GM12892 (cell line): ENCODE measurements around the gene SUPT3H.

Experiments used
- POLR2A ChIP-seq: IDR thresholded peaks from 2 replicates; pipeline ENCODE4 v1.6.1; 2011; ENCODE audit warnings: low read depth, low read length, control low read depth
- POLR2AphosphoS5 ChIP-seq: IDR thresholded peaks from 2 replicates; pipeline ENCODE4 v1.6.1; 2011; ENCODE audit warnings: low read depth, low read length, control low read depth
- TAF1 ChIP-seq: IDR thresholded peaks from 2 replicates; pipeline ENCODE4 v1.6.1; 2011; ENCODE audit warnings: low read depth, mild to moderate bottlenecking, control low read depth, low read length, borderline replicate concordance

DNA sequence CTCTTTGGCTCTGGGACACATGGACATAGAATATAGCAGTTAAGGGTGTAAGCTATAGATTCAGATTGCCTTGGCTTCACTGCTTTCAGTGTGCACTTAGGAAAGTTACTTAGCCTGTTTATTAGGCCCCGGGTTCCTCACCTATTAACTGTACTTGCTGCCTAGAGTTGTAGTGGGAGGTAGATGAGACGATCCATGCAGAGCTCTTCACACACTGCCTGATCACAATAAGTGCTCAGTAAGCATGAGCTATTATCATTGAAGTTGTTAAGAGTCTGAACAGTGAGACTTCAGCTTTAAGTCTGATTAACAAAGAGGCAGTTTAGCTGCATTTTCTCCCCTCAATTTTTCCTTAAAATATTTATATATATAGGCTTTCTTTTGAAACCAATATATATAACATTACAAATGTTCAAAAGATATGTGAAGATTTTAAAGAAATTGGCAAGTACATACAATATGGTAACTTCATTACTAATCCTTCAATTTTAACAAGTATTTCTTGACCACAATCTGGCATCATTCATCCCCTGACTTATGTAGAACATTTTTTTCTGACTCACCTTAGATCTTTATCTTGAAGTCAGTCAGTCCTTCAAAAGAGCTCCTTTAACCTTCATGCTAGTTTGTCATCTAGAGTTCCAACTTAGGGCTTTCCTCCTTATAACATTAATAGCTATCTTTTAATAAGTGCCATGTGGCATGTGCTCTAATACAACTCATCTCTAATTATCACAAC, 20.5 kb upstream of the SUPT3H start:
- TF ChIP-seq POLR2A (no peak), TAF1 (no peak), POLR2AphosphoS5 (no peak)
